SK-N-MC (cell line): ENCODE results near the gene ABCA5.

Experiments used
- EZH2 ChIP-seq: fragments of 200-600 bp; sonication (generic); IDR thresholded peaks from one replicate; pipeline ENCODE4 v1.6.1; 2017; ENCODE audit warnings: antibody characterized with exemption
- POLR2AphosphoS5 ChIP-seq: IDR thresholded peaks from 2 replicates; pipeline ENCODE4 v1.6.1; 2012; ENCODE audit warnings: mild to moderate bottlenecking, low read depth, low read length, borderline replicate concordance

GRCh38 chr17:69227541-69227940 is 99.4 kb downstream of the ABCA5 start:
- TF ChIP-seq EZH2 (no peak), POLR2AphosphoS5 (no peak)
